ENCODE results near the gene SETD4.

- no peak for TF ChIP-seq USF2 (IDR thresholded peaks at IDR 0.05; ENCODE audit: low read depth, low read length)
- TF ChIP-seq USF2 (CRISPR knock-in tag; IDR thresholded peaks at IDR 0.05; ENCODE audit: borderline replicate concordance) = no peak
- no peak for TF ChIP-seq NR3C1 (CRISPR knock-in tag; IDR thresholded peaks at IDR 0.05)
- TF ChIP-seq MAZ (IDR thresholded peaks at IDR 0.05; ENCODE audit: borderline replicate concordance, low read depth, low read length) = no peak
- TF ChIP-seq MAZ (CRISPR knock-in tag; IDR thresholded peaks at IDR 0.05; ENCODE audit: low read depth) = no peak
- TF ChIP-seq CEBPB (IDR thresholded peaks at IDR 0.05; ENCODE audit: borderline replicate concordance, low read depth, low read length) = no peak
- no peak for TF ChIP-seq CREB1 (IDR thresholded peaks at IDR 0.05)
- no peak for TF ChIP-seq CREB1 (CRISPR knock-in tag; IDR thresholded peaks at IDR 0.05)
- no peak for TF ChIP-seq FOXM1 (CRISPR knock-in tag; IDR thresholded peaks at IDR 0.05)
- TF ChIP-seq, protein P1, sequence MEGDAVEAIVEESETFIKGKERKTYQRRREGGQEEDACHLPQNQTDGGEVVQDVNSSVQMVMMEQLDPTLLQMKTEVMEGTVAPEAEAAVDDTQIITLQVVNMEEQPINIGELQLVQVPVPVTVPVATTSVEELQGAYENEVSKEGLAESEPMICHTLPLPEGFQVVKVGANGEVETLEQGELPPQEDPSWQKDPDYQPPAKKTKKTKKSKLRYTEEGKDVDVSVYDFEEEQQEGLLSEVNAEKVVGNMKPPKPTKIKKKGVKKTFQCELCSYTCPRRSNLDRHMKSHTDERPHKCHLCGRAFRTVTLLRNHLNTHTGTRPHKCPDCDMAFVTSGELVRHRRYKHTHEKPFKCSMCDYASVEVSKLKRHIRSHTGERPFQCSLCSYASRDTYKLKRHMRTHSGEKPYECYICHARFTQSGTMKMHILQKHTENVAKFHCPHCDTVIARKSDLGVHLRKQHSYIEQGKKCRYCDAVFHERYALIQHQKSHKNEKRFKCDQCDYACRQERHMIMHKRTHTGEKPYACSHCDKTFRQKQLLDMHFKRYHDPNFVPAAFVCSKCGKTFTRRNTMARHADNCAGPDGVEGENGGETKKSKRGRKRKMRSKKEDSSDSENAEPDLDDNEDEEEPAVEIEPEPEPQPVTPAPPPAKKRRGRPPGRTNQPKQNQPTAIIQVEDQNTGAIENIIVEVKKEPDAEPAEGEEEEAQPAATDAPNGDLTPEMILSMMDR (CRISPR knock-in tag; IDR thresholded peaks at IDR 0.05) = no peak
Observed at GRCh38 chr21:35989138-35989735, 71.1 kb downstream of the SETD4 start.

Measured in HepG2 (cell line).